ENCODE data around the gene LDB3. TPM values are rescaled to one million over a fixed set of nuclear protein-coding genes. Genes with fewer than 3 reads are reported as not detected.
"Not testable (repeated sequence)": the region's sequence is repeated elsewhere in the genome, so short reads cannot be mapped to it uniquely, and the experiment has no call there.

The LDB3 gene
- total and polyA plus RNA-seq, 5 donors from 2014 or later = not detected

GRCh38 chr10:86734207-86734988 lies 66.1 kb downstream of the LDB3 start:
- Mint-ChIP-seq H3K27me3 (peaks cover 21% of the 10 kb centered on the region), H3K4me3 (no peak overlapping the region), H3K9me3 (peaks cover 0 to 1% (median 0%) of the 10 kb centered on the region in 7 donors), H3K36me3 (no peaks in the 10 kb centered on the region), H3K27ac (no peak overlapping the region), H3K4me1 (no peaks in the 10 kb centered on the region)
- Histone ChIP-seq H3K27ac (ENCODE audit: insufficient read depth, low read length, poor library complexity, severe bottlenecking) (no peak overlapping the region), H3K4me1 (ENCODE audit: control insufficient read depth, insufficient read depth, low read length, poor library complexity, severe bottlenecking) (no peaks in the 10 kb centered on the region), H3K9me3 (ENCODE audit: control insufficient read depth in 2 of 2, low read length in 2 of 2) (no peaks in the 10 kb centered on the region), H3K27me3 (ENCODE audit: control insufficient read depth, insufficient read depth, low read length) (no peaks in the 10 kb centered on the region), H3K4me3 (ENCODE audit: low read depth, low read length) (no peak overlapping the region), H3K36me3 (ENCODE audit: control insufficient read depth, insufficient read depth, low read length) (no peaks in the 10 kb centered on the region)
- ATAC-seq (ENCODE audit: low read depth in 2 of 2) = no peak
- no peak for DNase-seq

DNA sequence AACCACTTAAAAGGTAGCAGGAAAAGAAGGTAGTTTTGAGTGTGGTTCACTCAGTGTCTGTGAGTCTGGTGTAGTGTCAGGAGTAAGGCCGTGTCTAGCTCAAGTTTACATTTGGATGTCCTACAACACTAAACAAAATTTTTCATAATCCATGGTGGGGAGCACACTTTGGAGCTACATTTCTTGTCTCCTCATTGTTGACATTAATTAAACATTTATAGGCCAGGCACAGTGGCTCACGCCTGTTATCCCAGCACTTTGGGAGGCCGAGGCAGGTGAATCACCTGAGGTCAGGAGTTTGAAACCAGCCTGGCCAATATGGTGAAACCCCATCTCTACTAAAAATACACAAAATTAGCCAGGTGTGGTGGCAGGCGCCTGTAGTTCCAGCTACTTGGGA lies 67.0 kb downstream of the LDB3 start:
- peaks cover 16% of the 10 kb centered on the region for H3K27me3 Mint-ChIP-seq
- not testable (repeated sequence) for ATAC-seq (ENCODE audit: low read depth in 2 of 2); H3K36me3 ChIP-seq (ENCODE audit: control insufficient read depth, insufficient read depth, low read length); H3K27me3 ChIP-seq (ENCODE audit: control insufficient read depth, insufficient read depth, low read length); H3K4me1 Mint-ChIP-seq; H3K27ac ChIP-seq (ENCODE audit: insufficient read depth, low read length, poor library complexity, severe bottlenecking); H3K4me3 ChIP-seq (ENCODE audit: low read depth, low read length); DNase-seq; H3K4me1 ChIP-seq (ENCODE audit: control insufficient read depth, insufficient read depth, low read length, poor library complexity, severe bottlenecking); H3K9me3 Mint-ChIP-seq; H3K27ac Mint-ChIP-seq; H3K9me3 ChIP-seq (ENCODE audit: control insufficient read depth in 2 of 2, low read length in 2 of 2); H3K36me3 Mint-ChIP-seq; H3K4me3 Mint-ChIP-seq

DNA sequence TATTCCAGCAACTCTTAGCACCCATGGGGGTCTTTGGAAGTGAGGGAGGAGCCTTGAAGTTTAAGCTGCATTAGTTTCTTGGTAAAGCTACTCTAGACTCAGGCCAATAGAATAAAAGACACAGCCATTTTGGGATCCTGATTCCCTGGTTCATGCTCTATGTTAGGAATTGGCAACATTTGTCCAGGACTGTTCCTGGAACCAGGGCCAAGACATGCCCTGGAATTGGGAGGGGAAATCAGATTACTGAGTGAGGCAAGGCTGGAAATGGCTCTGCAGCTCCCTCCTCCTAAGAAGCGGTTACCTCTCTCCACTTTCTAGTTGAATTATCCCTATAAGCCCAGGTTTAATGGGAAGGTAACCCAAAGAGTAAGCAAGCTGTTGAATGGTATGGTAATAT lies 73.9 kb downstream of the LDB3 start:
- Mint-ChIP-seq H3K27me3 (peaks cover 13% of the 10 kb centered on the region), H3K4me1 (no peaks in the 10 kb centered on the region), H3K36me3 (no peaks in the 10 kb centered on the region), H3K4me3 (no peak overlapping the region), H3K27ac (no peak overlapping the region), H3K9me3 (no peaks in the 10 kb centered on the region)
- Histone ChIP-seq H3K4me3 (ENCODE audit: low read depth, low read length) (no peak overlapping the region), H3K27ac (ENCODE audit: insufficient read depth, low read length, poor library complexity, severe bottlenecking) (no peak overlapping the region), H3K27me3 (ENCODE audit: control insufficient read depth, insufficient read depth, low read length) (no peaks in the 10 kb centered on the region), H3K36me3 (ENCODE audit: control insufficient read depth, insufficient read depth, low read length) (no peaks in the 10 kb centered on the region), H3K9me3 (ENCODE audit: control insufficient read depth in 2 of 2, low read length in 2 of 2) (no peaks in the 10 kb centered on the region), H3K4me1 (ENCODE audit: control insufficient read depth, insufficient read depth, low read length, poor library complexity, severe bottlenecking) (no peaks in the 10 kb centered on the region)
- DNase-seq (no peak), ATAC-seq (ENCODE audit: low read depth in 2 of 2) (no peak)

GRCh38 chr10:86744067-86744725 lies 75.9 kb downstream of the LDB3 start:
- no peaks in the 10 kb centered on the region for H3K9me3 ChIP-seq (ENCODE audit: control insufficient read depth in 2 of 2, low read length in 2 of 2)
- DNase-seq (no peak), ATAC-seq (ENCODE audit: low read depth in 2 of 2) (no peak)
- H3K4me1 ChIP-seq (ENCODE audit: control insufficient read depth, insufficient read depth, low read length, poor library complexity, severe bottlenecking) = no peaks in the 10 kb centered on the region
- H3K9me3 Mint-ChIP-seq = no peaks in the 10 kb centered on the region
- no peak overlapping the region for H3K4me3 Mint-ChIP-seq
- H3K27me3 Mint-ChIP-seq = peaks cover 13% of the 10 kb centered on the region
- H3K36me3 ChIP-seq (ENCODE audit: control insufficient read depth, insufficient read depth, low read length) = no peaks in the 10 kb centered on the region
- no peak overlapping the region for H3K27ac ChIP-seq (ENCODE audit: insufficient read depth, low read length, poor library complexity, severe bottlenecking)
- H3K27ac Mint-ChIP-seq = no peak overlapping the region
- no peaks in the 10 kb centered on the region for H3K4me1 Mint-ChIP-seq
- H3K36me3 Mint-ChIP-seq = no peaks in the 10 kb centered on the region
- no peaks in the 10 kb centered on the region for H3K27me3 ChIP-seq (ENCODE audit: control insufficient read depth, insufficient read depth, low read length)
- H3K4me3 ChIP-seq (ENCODE audit: low read depth, low read length) = no peak overlapping the region

GRCh38 chr10:86747796-86748581 lies 79.7 kb downstream of the LDB3 start:
- peaks cover 0 to 3% (median 2%) of the 10 kb centered on the region in 4 donors for H3K4me1 Mint-ChIP-seq
- no peak overlapping the region for H3K4me3 ChIP-seq (ENCODE audit: low read depth, low read length)
- ATAC-seq (ENCODE audit: low read depth in 2 of 2) = no peak
- H3K27ac Mint-ChIP-seq = no peak overlapping the region
- H3K4me3 Mint-ChIP-seq = no peak overlapping the region
- no peak for DNase-seq
- H3K36me3 Mint-ChIP-seq = no peaks in the 10 kb centered on the region
- no peaks in the 10 kb centered on the region for H3K27me3 ChIP-seq (ENCODE audit: control insufficient read depth, insufficient read depth, low read length)
- no peak overlapping the region for H3K27ac ChIP-seq (ENCODE audit: insufficient read depth, low read length, poor library complexity, severe bottlenecking)
- H3K36me3 ChIP-seq (ENCODE audit: control insufficient read depth, insufficient read depth, low read length) = no peaks in the 10 kb centered on the region
- H3K9me3 Mint-ChIP-seq = no peaks in the 10 kb centered on the region
- H3K27me3 Mint-ChIP-seq = peaks cover 6% of the 10 kb centered on the region
- H3K4me1 ChIP-seq (ENCODE audit: control insufficient read depth, insufficient read depth, low read length, poor library complexity, severe bottlenecking) = no peaks in the 10 kb centered on the region
- no peaks in the 10 kb centered on the region for H3K9me3 ChIP-seq (ENCODE audit: control insufficient read depth in 2 of 2, low read length in 2 of 2)

GRCh38 chr10:86749854-86750253 lies 81.5 kb downstream of the LDB3 start:
- no peaks in the 10 kb centered on the region for H3K36me3 ChIP-seq (ENCODE audit: control insufficient read depth, insufficient read depth, low read length)
- Mint-ChIP-seq H3K9me3 (no peaks in the 10 kb centered on the region), H3K4me1 (peaks cover 2 to 7% (median 3%) of the 10 kb centered on the region in 4 donors), H3K36me3 (no peaks in the 10 kb centered on the region), H3K4me3 (no peak overlapping the region), H3K27ac (no peak overlapping the region), H3K27me3 (peaks cover 14% of the 10 kb centered on the region)
- H3K4me1 ChIP-seq (ENCODE audit: control insufficient read depth, insufficient read depth, low read length, poor library complexity, severe bottlenecking) = no peaks in the 10 kb centered on the region
- no peak overlapping the region for H3K27ac ChIP-seq (ENCODE audit: insufficient read depth, low read length, poor library complexity, severe bottlenecking)
- H3K9me3 ChIP-seq (ENCODE audit: control insufficient read depth in 2 of 2, low read length in 2 of 2) = no peaks in the 10 kb centered on the region
- H3K4me3 ChIP-seq (ENCODE audit: low read depth, low read length) = no peak overlapping the region
- DNase-seq (no peak), ATAC-seq (ENCODE audit: low read depth in 2 of 2) (no peak)
- H3K27me3 ChIP-seq (ENCODE audit: control insufficient read depth, insufficient read depth, low read length) = no peaks in the 10 kb centered on the region

GRCh38 chr10:86751477-86751876 lies 83.2 kb downstream of the LDB3 start:
- Mint-ChIP-seq H3K27me3 (peaks cover 22% of the 10 kb centered on the region), H3K4me1 (peaks cover 2 to 13% (median 8%) of the 10 kb centered on the region in 4 donors), H3K9me3 (no peaks in the 10 kb centered on the region), H3K36me3 (no peaks in the 10 kb centered on the region), H3K27ac (no peak overlapping the region), H3K4me3 (no peak overlapping the region)
- Histone ChIP-seq H3K4me1 (ENCODE audit: control insufficient read depth, insufficient read depth, low read length, poor library complexity, severe bottlenecking) (peaks cover 7% of the 10 kb centered on the region), H3K36me3 (ENCODE audit: control insufficient read depth, insufficient read depth, low read length) (no peaks in the 10 kb centered on the region), H3K9me3 (ENCODE audit: control insufficient read depth in 2 of 2, low read length in 2 of 2) (no peaks in the 10 kb centered on the region), H3K27ac (ENCODE audit: insufficient read depth, low read length, poor library complexity, severe bottlenecking) (no peak overlapping the region), H3K27me3 (ENCODE audit: control insufficient read depth, insufficient read depth, low read length) (no peaks in the 10 kb centered on the region), H3K4me3 (ENCODE audit: low read depth, low read length) (no peak overlapping the region)
- ATAC-seq (ENCODE audit: low read depth in 2 of 2) = no peak
- DNase-seq = no peak
